ENCODE data around the gene NUDT3. TPM values are rescaled to one million over a fixed set of nuclear protein-coding genes. Genes with fewer than 3 reads are reported as not detected.

The NUDT3 gene
- total RNA-seq, 3 donors from 2014 or later: 28.7 to 33.8 (median 29.0) TPM

- intact Hi-C loops (cut with DNase I; ENCODE audit: low total_unique reads): no loop called here
- peaks cover 0 to 9% of the 10 kb centered on the region in 2 donors for H3K4me1 ChIP-seq
- no peaks in the 10 kb centered on the region for H3K36me3 ChIP-seq
Observed at GRCh38 chr6:34423254-34423653, 30.8 kb upstream of the NUDT3 start.

DNA sequence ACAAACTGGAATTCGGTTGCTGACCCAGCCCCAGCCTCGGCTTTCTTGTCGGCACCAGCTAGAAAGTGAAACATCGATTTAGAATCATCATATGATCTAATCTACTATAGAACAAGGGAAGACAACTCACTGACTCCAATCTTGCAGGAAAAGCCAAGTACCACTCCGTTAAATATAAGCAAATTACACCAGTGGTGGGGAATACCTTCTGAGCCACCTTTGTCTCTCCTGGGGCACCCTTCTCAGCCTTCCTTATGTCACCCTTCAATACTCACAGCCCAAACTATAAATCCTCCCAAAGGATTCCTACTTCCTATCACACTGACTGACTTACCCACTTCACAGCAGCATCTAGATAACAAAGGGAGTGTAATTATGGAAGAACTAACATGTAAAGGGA lies 25.9 kb upstream of the NUDT3 start:
- DNase-seq (ENCODE audit: low spot score in 2 of 2): no peak
- Histone ChIP-seq H3K4me1 (peaks cover 0 to 4% of the 10 kb centered on the region in 2 donors), H3K4me3 (no peak overlapping the region), H3K27ac (no peak overlapping the region), H3K27me3 (no peaks in the 10 kb centered on the region), H3K36me3 (no peaks in the 10 kb centered on the region), H3K9me3 (no peaks in the 10 kb centered on the region)
- TF ChIP-seq POLR2AphosphoS5 (IDR thresholded peaks at IDR 0.05): no peak
- TF ChIP-seq CTCF (IDR thresholded peaks at IDR 0.05): no peak
- TF ChIP-seq POLR2A (IDR thresholded peaks at IDR 0.05): no peak
- intact Hi-C loops (cut with DNase I; ENCODE audit: low total_unique reads): no loop called here

More at GRCh38 chr6:34423254-34423653, 30.8 kb upstream of the NUDT3 start:
- DNase-seq (ENCODE audit: low spot score in 2 of 2): no peak
- Histone ChIP-seq H3K4me3 (no peak overlapping the region), H3K27ac (no peak overlapping the region), H3K27me3 (no peaks in the 10 kb centered on the region), H3K9me3 (no peaks in the 10 kb centered on the region)
- TF ChIP-seq CTCF (IDR thresholded peaks at IDR 0.05): no peak
- no peak for TF ChIP-seq POLR2AphosphoS5 (IDR thresholded peaks at IDR 0.05)
- TF ChIP-seq POLR2A (IDR thresholded peaks at IDR 0.05): no peak

- no peaks in the 10 kb centered on the region for H3K27me3 ChIP-seq
- no peak overlapping the region for H3K4me3 ChIP-seq
- H3K9me3 ChIP-seq: no peaks in the 10 kb centered on the region
- no peak for DNase-seq (ENCODE audit: low spot score in 2 of 2)
- no peak for TF ChIP-seq POLR2AphosphoS5 (IDR thresholded peaks at IDR 0.05)
- no peak for TF ChIP-seq POLR2A (IDR thresholded peaks at IDR 0.05)
- TF ChIP-seq CTCF (IDR thresholded peaks at IDR 0.05): no peak
- no peaks in the 10 kb centered on the region for H3K36me3 ChIP-seq
- no peak overlapping the region for H3K27ac ChIP-seq
- H3K4me1 ChIP-seq: peaks cover 0 to 4% of the 10 kb centered on the region in 2 donors
- intact Hi-C loops (cut with DNase I; ENCODE audit: low total_unique reads): no loop called here
Observed at GRCh38 chr6:34416877-34417371, 24.5 kb upstream of the NUDT3 start.

- intact Hi-C loops (cut with DNase I; ENCODE audit: low total_unique reads): no loop called here
- H3K27ac ChIP-seq: peak overlapping the region; percentile 63 to 82
- DNase-seq (ENCODE audit: low spot score in 2 of 2): peak in 1 of 2 donors; percentile 69
Observed at GRCh38 chr6:34414999-34415858, 22.8 kb upstream of the NUDT3 start.

More at GRCh38 chr6:34414999-34415858, 22.8 kb upstream of the NUDT3 start:
- H3K27me3 ChIP-seq: no peaks in the 10 kb centered on the region
- H3K36me3 ChIP-seq: no peaks in the 10 kb centered on the region
- peaks cover 0 to 4% of the 10 kb centered on the region in 2 donors for H3K4me1 ChIP-seq
- peak overlapping the region in 1 of 3 donors; percentile 25 for H3K4me3 ChIP-seq
- H3K9me3 ChIP-seq: no peaks in the 10 kb centered on the region
- TF ChIP-seq POLR2A (IDR thresholded peaks at IDR 0.05) (no peak), POLR2AphosphoS5 (IDR thresholded peaks at IDR 0.05) (peak in 1 of 3 donors; percentile 28), CTCF (IDR thresholded peaks at IDR 0.05) (peak; percentile 62 to 89 (median 77))

Measured in breast epithelium (tissue), 4 donors.